GM21515 (cell line): ENCODE data around the gene SYT17.

Experiments used
- ATAC-seq: cut with Tn5 transposase; IDR thresholded peaks from one replicate; pipeline ENCODE4 v1.9.1; 2021; ENCODE audit not compliant: unreplicated experiment

SYT17 gene, protein sequence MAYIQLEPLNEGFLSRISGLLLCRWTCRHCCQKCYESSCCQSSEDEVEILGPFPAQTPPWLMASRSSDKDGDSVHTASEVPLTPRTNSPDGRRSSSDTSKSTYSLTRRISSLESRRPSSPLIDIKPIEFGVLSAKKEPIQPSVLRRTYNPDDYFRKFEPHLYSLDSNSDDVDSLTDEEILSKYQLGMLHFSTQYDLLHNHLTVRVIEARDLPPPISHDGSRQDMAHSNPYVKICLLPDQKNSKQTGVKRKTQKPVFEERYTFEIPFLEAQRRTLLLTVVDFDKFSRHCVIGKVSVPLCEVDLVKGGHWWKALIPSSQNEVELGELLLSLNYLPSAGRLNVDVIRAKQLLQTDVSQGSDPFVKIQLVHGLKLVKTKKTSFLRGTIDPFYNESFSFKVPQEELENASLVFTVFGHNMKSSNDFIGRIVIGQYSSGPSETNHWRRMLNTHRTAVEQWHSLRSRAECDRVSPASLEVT

DNA sequence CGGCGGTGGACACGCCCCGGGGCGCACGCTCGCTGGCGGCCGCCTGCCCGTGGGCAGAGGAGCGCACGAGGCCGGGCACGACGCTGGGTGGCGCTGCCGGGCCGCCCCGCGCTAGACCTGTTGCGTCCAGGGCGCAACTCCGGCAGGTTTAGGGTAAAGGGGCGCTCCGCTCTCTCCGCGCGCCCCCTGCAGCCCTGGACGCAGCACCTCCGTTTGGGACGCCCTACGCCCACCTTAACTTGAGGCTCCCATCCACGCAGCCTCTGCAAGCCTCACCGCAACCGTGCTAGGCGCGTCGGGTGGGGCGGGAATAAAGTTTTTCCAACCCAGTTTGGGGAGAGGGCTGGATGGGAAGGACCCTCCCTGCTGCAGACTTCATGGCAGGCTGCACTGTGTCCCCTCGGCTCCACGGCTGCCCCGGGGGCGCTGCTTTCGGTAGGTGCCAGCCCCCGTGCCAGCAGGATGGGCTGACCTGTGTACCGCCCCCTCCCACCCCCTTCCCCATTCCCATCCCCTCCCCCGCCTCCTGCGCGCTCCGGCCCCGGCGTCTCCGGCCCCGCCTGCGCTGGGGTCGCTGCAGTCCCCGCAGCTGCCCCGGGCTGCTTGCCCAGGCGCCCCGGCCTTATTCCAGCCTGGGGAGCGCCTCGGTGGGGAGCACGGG lies at the start of gene SYT17:
Gene SYT17, plus strand, starts transcription at position 531 of the 661 bp plus-strand sequence. CDS start 407 bp downstream, outside the sequence.
- no peak for ATAC-seq

DNA sequence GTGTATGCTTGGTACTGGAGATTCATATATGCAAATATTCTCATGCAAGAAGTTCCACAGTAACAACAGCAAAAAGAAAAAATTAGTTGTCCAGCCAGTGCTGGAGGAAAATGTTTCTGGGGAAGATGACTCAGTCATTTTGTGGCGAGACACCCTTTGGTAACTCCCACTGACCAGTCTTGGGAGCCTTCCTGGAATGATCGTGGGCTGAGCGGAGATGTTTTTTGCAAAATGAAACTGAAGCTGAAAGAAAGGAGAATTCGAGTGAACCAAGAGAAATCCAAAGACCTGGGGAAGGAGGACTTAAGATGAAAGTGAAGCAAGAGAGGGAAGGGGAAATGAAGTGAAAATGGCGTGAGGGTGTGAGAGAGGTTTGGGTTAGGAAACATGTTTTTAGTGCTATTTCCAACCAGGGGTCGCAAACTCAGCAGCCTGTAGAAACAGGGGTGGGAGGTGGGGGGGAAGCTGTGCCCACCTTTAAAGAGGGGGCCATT lies 49.1 kb upstream of the SYT17 start:
- ATAC-seq, result no peak

DNA sequence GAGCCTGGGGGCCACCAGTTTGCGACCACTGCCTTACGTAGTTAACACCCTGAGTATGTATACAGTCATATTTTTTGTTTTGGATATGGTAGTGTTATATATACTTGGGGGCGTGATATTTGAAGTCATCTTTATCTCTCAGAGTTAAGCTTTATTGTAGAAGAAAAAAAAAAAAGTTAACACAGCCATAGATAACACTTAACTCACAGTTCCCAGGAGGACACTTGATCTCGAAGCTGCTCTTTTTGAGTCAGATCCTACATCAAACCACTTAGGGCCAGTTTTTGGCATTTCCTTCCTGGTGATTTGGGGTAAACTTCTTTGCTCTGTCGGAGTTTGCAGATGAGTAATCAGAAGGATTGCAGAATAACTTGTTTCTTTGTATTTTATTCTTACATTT lies 48.5 kb upstream of the SYT17 start:
- no peak for ATAC-seq

DNA sequence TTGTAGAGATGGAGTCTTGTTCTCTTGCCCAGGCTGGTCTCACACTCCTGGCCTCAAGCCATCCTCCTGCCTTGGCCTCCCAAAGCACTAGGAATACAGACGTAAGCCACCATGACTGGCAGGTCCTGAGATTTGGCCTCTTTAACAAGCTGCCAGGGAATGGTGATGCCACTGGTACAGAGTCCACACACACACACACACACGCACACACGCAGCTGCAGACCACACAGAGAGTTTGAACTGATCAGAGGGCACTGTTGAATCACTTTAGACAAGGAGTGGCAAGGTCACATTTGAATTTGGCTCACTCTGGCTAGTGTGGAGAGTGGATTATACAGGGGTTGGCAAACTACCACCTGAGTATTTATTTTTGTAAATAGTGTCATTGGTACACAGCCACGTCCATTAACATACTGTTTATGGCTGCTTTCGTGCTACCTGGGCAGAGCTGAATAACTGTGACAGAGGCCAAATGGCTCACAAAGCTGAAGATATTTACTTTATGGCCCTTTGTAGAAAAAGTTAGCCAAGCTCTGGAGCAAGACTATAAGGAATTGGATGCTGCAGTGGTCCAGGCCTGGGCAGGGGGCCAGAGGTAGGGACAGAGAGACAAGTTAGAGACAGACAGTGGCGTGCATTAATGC lies 44.4 kb upstream of the SYT17 start:
- ATAC-seq, result no peak

DNA sequence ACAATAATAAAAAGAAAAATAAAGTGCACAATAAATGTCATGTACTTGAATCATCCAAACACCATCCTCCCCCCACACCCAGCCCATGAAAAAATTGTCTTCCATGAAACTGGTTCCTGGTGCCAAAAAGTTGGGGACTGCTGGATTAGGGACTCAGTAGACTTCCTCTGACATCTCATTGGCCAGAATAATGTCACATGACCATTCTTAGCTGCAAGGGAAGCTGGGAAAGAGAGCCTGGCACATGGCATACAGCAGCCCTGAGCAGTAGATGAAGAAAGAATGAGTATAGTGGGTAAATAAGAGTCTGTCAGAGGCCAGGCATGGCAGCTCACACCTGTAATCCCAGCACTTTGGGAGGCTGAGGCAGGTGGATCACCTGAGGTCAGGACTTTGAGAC lies 41.7 kb upstream of the SYT17 start:
- ATAC-seq, result no peak

- ATAC-seq, result peak; percentile 35
Measured at GRCh38 chr16:19127205-19127604, 40.8 kb upstream of the SYT17 start.

- peak; percentile 39 for ATAC-seq
Measured at GRCh38 chr16:19127674-19128131, 40.3 kb upstream of the SYT17 start.

DNA sequence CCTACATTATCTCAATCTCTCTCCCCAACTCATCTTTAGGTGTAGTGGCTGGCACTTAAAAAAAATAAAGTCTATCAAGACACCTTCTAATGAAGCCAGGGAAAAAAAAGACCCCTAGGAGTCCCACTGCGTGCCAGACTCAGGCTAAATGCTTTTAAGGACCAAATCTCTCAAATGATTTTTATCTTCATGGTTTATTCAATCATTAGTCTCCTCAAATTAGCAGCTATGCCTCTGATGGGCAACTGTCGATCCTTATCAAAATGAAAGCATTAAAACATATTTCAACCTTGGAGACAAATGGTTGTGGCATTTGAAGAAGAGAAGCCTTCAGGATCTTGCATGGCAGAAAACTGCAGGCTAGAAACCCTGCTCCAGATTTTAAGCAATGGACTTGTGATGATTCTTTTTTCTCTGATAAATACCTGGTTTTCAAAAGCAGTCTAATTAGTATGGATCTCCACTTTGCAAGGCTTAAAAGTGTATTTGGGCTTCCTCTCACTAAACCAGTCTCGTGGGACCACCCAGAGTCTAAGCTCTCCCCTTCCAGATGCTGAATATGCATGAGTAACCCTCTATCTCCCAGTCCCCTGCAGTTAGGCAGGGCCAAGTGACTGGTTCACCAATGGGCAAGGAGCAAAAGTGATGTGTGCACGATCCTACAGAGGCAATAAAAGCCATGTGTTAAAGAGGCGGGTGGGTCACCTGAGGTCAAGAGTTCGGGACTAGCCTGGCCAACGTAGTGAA lies 39.4 kb upstream of the SYT17 start:
- no peak for ATAC-seq

DNA sequence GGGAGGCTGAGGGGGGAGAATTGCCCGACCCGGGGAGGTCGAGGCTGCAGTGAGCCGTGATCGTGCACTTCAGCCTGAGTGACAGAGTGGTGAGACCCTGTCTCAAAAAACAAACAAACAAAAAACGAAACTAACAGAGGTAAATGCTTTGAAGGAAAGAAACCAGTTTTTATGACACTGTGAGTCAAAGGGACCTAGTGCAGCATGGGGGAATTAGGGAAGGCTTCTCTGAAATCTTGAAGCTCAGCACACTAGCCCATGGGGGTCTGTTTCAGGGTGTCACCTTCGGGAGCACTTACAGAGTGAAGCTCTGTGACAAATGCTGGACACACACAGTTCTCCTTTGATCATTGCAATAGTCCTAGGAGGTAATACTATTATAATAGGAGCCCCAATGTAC lies 37.7 kb upstream of the SYT17 start:
- no peak for ATAC-seq

GRCh38 chr16:19130852-19131824 lies 36.9 kb upstream of the SYT17 start:
- ATAC-seq, result no peak

DNA sequence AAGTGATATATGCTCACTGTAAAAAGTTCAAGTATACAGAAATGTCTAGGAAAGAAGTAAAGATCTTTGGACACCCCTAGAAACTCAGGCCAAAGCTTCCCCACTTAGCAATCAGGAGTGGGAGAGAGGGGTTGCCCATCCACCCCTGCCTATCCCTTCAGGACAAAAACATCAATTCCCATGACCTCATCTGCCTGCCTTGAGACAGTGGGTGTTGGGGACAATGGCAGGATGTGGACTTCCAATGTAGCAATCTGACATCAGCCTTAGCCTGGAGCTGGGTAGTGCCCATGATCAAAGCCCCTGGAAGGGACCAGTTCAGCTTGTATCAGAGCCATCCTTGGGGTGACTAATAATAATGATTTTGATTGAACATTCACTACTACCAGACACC lies 36.2 kb upstream of the SYT17 start:
- no peak for ATAC-seq

DNA sequence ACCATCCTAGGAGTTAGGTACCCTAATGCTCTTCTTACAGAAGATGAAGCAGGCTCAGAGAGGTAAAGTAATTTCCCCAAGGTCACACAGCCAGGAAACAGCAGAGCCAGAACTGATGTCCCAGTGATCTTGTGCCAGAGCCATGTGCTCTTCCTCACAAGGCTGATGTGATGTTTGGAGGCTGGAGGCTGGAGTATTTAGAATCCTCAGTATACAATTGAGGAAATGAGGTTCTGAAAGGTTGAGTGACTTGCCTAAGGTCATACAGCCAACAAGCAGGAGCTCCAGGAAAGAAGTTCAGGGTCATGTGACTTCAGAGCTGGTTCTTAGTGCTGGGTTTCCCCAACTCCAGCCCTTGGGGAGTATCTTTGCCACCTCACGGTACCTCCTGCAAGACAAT lies 35.8 kb upstream of the SYT17 start:
- no peak for ATAC-seq

- no peak for ATAC-seq
Measured at GRCh38 chr16:19132898-19133297, 35.1 kb upstream of the SYT17 start.

DNA sequence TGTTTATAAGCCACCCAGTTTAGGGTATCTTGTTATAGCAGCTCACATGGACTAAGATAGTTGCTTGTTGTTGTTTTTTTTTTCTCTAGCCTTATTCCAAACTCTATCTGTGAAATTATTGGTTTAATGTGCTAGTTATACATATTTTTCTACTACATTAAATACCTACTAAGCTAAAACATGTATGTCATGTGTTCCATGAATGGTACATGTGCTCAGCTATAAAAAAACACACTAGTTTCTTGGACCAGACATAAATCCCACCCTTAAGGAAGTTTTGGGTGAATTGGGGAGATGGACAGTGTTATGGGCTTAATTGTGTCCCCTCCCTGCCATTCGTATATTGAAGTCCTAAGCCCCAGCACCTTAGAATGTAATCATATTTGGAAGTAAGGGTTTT lies 34.4 kb upstream of the SYT17 start:
- no peak for ATAC-seq

DNA sequence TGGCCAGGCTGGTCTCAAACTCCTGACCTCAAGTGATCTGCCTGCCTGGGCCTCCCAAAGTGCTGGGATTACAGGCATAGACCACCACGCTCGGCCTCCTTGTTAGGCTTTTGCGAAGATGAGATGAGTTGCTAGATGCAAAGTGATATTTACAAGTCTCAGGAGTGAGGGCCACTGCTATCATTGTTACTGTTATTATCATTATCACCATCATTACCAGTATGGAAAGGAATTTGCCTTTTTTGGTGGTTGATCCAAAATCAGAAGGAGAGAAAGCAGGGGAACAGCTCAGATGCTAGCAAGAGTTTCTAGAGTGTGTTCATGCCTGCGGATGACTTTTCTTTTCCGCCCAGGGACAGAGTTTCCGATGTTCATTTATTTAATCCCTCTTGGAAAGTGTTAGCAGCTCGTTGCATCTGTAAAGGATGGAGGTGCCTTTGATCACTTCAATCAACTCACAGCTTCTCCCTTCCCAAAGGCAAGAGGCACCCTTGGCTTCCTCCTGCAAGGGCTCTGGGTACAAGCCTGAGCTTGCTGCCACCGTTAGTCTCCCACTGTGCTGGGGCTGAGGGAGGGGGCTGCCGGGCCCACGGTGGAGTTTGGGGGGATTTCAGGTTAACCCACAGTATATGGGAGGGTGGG lies 32.7 kb upstream of the SYT17 start:
- no peak for ATAC-seq

DNA sequence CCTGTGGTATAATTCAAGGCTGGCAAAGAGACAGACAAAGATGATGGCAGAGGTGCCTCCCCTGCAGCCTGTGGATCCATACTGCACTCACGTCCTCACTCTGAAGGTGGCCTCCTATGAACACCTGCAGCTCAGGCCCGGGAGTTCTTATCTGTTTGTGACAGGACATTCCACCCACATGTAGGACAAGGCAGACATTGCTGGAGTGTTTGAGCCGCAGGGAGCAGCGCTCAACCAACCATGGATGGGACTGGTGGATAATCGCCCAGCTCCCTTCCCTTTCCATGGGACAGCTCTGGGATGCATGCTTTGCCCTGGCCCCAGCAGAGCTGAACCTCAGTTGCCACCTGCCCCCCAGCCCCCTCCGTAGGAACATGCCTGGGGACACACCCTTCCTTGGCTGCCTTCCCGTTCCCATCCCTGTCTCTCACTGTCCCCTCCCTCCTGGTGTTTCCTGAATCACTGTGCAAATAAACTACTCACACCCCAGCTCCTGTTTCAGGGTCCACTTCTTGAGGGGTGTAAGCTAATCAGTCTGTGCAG lies 32.1 kb upstream of the SYT17 start:
- ATAC-seq, result no peak

GRCh38 chr16:19136549-19137196 lies 31.4 kb upstream of the SYT17 start:
- no peak for ATAC-seq
